PFSK-1 (cell line): Measurements from ENCODE around the gene EFNA5.

Experiments
- POLR2AphosphoS5 ChIP-seq: IDR thresholded peaks from 2 replicates; pipeline ENCODE4 v1.6.1; 2012; ENCODE audit warnings: low read depth, mild to moderate bottlenecking, control low read depth, low read length, moderate library complexity
- REST ChIP-seq, 2 experiments: IDR thresholded peaks; 2 replicates each; pipeline versions ENCODE4 v1.6.1 to v1.8.0; 2011 to 2012; ENCODE audit warnings: low read depth in 2 of 2, low read length in 2 of 2, control low read depth in 1 of 2, inconsistent platforms in 1 of 2, mild to moderate bottlenecking in 1 of 2, moderate library complexity in 1 of 2; ENCODE audit not compliant: insufficient read depth in 1 of 2

DNA sequence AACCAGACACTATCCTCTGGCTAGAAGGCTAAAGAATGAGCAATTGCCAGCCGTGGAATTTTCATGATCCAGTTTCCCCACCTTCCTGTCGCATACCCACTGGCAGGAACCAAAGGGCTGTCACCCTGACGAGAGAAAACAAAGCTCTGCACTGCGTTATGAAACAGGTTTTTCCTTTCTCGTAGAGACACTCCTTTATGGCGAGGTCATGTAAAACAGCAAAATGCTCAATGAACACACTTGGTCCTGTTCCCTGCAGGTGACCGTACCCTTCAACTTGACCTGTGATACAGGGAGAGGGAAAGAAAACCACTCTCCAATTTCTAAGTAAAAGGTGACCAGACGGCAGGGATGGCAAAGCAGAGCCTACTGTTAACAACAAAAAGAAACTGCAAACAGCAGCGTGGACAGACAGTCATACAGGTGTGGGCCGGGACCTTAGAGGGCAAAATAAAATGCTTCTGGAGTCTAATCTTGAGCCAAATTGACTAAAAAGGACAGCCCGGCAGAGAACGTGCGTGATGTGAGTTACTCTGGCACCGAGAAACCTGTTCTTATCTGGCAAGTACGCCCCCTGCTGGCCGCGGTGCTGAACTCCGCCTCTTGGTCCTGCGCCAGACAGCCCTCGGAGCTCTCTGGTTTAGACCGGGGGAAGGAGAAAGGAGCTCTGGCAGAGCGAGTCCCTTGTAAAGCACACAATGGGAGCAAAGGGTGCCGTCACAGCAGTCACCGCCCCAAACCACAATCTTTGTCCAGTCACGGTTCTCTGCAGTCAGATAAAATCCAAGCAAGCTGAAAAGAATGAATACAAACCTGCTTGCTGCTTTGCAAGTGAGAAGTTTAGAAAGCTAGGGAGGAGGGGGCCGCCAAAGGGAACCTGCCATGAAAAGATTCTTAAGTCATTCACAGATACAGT lies 98.9 kb downstream of the EFNA5 start:
- peak in 1 of 2 experiments; percentile 35; a peak in 1 of 4 replicates for TF ChIP-seq REST (IDR thresholded peaks at IDR 0.05; ENCODE audit: insufficient read depth in 1 of 2, low read depth in 2 of 2, low read length in 2 of 2)
- TF ChIP-seq POLR2AphosphoS5: 0 out of 2 replicates have a peak, but pooled peaks have one; percentile 43
